GM21786 (cell line): ENCODE results near the gene RBFA.

Source experiments
- ATAC-seq: cut with Tn5 transposase; IDR thresholded peaks from one replicate; pipeline ENCODE4 v1.9.1; 2021; ENCODE audit not compliant: unreplicated experiment

The RBFA gene

GRCh38 chr18:80070825-80071224, 36.6 kb downstream of the RBFA start:
- ATAC-seq: no peak

DNA sequence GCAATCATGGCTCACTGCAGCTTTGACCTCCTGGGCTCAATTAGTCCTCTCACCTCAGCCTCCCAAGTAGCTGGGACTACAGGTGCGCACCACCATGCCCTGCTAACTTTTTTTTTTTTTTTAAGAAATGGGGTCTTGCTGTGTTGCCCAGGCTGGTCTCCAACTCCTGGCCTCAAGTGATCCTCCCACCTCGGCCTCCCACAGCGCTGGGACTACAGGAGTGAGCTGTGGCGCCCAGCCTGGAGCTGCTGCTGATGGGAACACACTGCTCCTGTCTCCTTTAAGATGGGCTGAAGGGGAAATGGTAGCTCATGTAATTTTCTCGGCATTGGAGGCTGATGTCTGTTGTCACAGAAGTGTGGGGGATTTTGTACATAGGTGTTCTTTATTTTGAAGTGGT, 39.9 kb downstream of the RBFA start:
- ATAC-seq: no peak

GRCh38 chr18:80074697-80075096, 40.5 kb downstream of the RBFA start:
- no peak for ATAC-seq

DNA sequence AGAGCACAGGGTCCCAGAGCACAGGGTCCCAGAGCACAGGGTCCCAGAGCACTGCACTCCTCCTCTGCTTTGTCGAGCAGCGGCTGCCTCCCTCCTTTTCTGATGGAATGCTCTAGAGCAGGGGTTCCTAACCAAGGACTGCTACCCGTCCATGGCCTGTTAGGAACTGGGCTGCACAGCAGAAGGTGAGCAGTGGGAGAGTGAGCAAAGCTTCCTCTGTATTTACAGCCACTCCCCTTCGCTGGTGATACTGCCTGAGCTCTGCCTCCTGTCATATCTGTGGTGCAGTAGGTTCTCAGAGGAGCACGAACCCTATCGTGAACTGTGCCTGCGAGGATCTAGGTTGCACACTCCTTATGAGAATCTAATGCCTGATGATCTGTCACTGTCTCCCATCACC, 41.7 kb downstream of the RBFA start:
- ATAC-seq: no peak

- no peak for ATAC-seq
Observed at GRCh38 chr18:80076379-80076778, 42.1 kb downstream of the RBFA start.

DNA sequence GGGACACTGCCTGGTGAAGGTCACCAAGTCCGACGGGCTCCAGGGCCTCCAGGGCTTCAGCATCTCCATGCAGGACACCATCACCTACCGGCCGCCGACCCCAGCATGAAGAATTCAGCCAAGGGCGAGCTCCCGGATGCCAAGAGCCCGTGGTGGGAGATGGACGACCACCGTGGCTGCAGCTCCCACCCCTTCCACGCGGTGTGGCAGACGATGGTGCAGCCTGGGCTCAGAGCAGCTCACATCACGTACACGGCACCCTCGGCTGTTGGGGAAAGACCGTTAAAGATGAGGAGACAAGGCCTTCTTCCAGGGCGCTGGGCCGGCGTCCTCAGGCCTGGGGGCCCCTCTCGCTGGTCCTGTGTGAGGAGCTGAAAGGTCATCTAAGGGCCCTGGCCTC, 43.6 kb downstream of the RBFA start:
- ATAC-seq: no peak
